Choroid plexus epithelial cell (primary cell): ENCODE results near the gene SHISA4.
A peak's percentile ranks its signal among the peaks of the same experiment; 100 is the strongest.
"Not testable (repeated sequence)": the region's sequence is repeated elsewhere in the genome, so short reads cannot be mapped to it uniquely, and the experiment has no call there.

Experiments
- DNase-seq: peaks from one replicate; pipeline ENCODE4 v3.0.0-alpha.2; 2010; ENCODE audit warnings: low read depth
- H3K4me3 ChIP-seq: 2 replicates; pipeline ENCODE4 v1.5.1; 2011; ENCODE audit warnings: low read depth, mild to moderate bottlenecking, control low read depth, low read length, moderate library complexity
- TF ChIP-seq, protein P1 (sequence below): conservative IDR thresholded peaks from 2 replicates; pipeline ENCODE4 v1.5.1; 2011; ENCODE audit warnings: low read depth, mild to moderate bottlenecking, control low read depth, inconsistent platforms, low read length, moderate library complexity

SHISA4 gene

DNA sequence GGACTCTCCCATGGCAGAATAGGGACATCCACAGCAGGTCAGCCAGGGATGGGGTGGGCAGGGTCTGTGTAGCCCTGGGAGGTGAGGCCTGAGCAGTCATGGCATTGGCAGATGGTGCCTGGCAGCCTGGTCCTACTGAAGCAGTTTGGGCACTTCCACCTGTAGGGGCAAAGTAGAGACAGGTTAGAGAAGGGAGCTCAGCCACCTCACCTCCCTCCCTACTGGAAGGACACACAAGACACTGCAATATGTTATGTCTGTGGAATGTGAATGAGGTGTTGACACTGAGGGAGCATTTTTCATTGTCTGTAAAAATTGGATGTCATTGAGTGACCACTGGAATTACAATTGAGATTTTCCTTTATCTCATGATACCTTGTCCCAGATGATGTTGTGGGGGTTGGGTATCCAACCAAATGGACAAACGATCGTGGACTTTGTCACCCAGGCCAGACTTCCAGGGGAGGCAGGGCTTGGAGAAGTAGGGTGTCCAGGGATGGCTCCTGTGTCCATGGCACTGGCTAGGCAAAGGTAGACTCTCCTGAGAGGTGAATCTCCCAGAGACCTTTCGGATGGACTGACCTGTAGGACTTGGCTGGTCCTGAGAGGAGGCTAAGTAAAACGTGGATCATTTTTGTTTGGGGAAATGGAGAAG is 9.7 kb downstream of the SHISA4 start:
- DNase-seq, result no peak
- TF ChIP-seq, protein P1, sequence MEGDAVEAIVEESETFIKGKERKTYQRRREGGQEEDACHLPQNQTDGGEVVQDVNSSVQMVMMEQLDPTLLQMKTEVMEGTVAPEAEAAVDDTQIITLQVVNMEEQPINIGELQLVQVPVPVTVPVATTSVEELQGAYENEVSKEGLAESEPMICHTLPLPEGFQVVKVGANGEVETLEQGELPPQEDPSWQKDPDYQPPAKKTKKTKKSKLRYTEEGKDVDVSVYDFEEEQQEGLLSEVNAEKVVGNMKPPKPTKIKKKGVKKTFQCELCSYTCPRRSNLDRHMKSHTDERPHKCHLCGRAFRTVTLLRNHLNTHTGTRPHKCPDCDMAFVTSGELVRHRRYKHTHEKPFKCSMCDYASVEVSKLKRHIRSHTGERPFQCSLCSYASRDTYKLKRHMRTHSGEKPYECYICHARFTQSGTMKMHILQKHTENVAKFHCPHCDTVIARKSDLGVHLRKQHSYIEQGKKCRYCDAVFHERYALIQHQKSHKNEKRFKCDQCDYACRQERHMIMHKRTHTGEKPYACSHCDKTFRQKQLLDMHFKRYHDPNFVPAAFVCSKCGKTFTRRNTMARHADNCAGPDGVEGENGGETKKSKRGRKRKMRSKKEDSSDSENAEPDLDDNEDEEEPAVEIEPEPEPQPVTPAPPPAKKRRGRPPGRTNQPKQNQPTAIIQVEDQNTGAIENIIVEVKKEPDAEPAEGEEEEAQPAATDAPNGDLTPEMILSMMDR, result no peak
- no peak overlapping the region for H3K4me3 ChIP-seq

GRCh38 chr1:201898992-201899391 is 10.3 kb downstream of the SHISA4 start:
- DNase-seq, result no peak
- no peak overlapping the region for H3K4me3 ChIP-seq
- TF ChIP-seq, protein P1, result no peak

GRCh38 chr1:201899683-201900429 is 11.2 kb downstream of the SHISA4 start:
- TF ChIP-seq, protein P1, result no peak
- no peak overlapping the region for H3K4me3 ChIP-seq
- no peak for DNase-seq

- TF ChIP-seq, protein P1, result no peak
- H3K4me3 ChIP-seq, result no peak overlapping the region
- no peak for DNase-seq
Measured at GRCh38 chr1:201900476-201900875, 11.8 kb downstream of the SHISA4 start.

- DNase-seq, H3K4me3 ChIP-seq: not testable (repeated sequence)
Measured at GRCh38 chr1:201901036-201901435, 12.3 kb downstream of the SHISA4 start.

DNA sequence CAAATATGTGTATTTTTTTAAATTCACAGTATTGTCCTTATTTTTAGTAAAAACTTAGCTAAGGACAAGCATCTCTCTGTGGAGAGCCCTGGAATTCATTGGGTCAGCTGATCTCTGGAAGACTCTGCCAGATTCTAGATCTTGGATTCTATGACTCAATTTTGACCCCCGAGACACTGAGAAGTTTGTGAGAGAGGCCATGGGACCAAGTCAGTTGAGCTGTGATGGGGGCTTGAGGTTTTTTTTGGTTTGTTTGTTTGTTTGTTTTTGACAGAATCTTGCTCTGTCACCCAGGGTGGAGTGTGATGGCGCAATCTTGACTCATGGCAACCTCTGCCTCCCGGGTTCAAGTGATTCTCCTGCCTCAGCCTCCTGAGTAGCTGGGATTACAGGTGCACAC is 13.5 kb downstream of the SHISA4 start:
- H3K4me3 ChIP-seq, result no peak overlapping the region
- TF ChIP-seq, protein P1, result no peak
- DNase-seq, result peak; percentile 61

GRCh38 chr1:201903135-201903534 is 14.4 kb downstream of the SHISA4 start:
- TF ChIP-seq, protein P1, result no peak
- no peak overlapping the region for H3K4me3 ChIP-seq
- DNase-seq, result peak; percentile 60
